PC-3 (cell line): ENCODE results near the gene HEPN1. TPM values are rescaled to one million over a fixed set of nuclear protein-coding genes. Genes with fewer than 3 reads are reported as not detected.
A peak's percentile ranks its signal among the peaks of the same experiment; 100 is the strongest.
"Not testable (repeated sequence)": the region's sequence is repeated elsewhere in the genome, so short reads cannot be mapped to it uniquely, and the experiment has no call there.

Experiments used
- ATAC-seq: fragments of 200-7000 bp; cut with Tn5 transposase; 2 replicates; pipeline ENCODE4 v1.9.1; 2020; ENCODE audit warnings: mild to moderate bottlenecking, moderate library complexity
- BruUV-seq: library from RNA; stranded (reverse); fragments of 400-500 nt; replicated peaks from 2 replicates; lab custom pipeline; 2021; lab: Mats Ljungman, UMichigan
- CTCF ChIA-PET: fragments of 300-600 bp; sonication (Branson Sonifier 250); formaldehyde crosslinking; loops from one replicate; lab custom pipeline; 2022; ENCODE audit warnings: antibody characterized with exemption; lab: Charles Lee
- POLR2A ChIA-PET: fragments of 300-600 bp; sonication (Branson Sonifier 250); formaldehyde crosslinking; loops from one replicate; lab custom pipeline; 2022; ENCODE audit warnings: antibody characterized with exemption; ENCODE audit not compliant: unreplicated experiment; lab: Charles Lee
- DNase-seq: peaks from one replicate; pipeline ENCODE4 v3.0.0-alpha.2; 2015
- H2AFZ ChIP-seq: fragments of 300-600 bp; sonication (generic); 2 replicates; pipeline ENCODE4 v1.6.0; 2016; ENCODE audit warnings: antibody characterized with exemption, low read length
- H3F3A ChIP-seq: fragments of 300-600 bp; sonication (generic); one replicate; pipeline ENCODE4 v1.6.0; 2017; ENCODE audit warnings: antibody characterized with exemption, low read length, control low read depth, mild to moderate bottlenecking; ENCODE audit not compliant: unreplicated experiment
- H3K27ac ChIP-seq: fragments of 300-600 bp; sonication (generic); 2 replicates; pipeline ENCODE4 v1.5.1; 2016; ENCODE audit warnings: mild to moderate bottlenecking, low read length
- H3K27me3 ChIP-seq: fragments of 300-600 bp; sonication (generic); 2 replicates; pipeline ENCODE4 v1.6.1; 2016; ENCODE audit warnings: low read length, mixed read lengths
- H3K36me3 ChIP-seq: fragments of 300-600 bp; sonication (generic); 2 replicates; pipeline ENCODE4 v1.6.1; 2016; ENCODE audit warnings: low read depth, mixed run types, low read length, mixed read lengths
- H3K4me1 ChIP-seq: fragments of 300-600 bp; sonication (generic); 2 replicates; pipeline ENCODE4 v1.5.1; 2016; ENCODE audit warnings: low read length; ENCODE audit not compliant: insufficient read depth
- H3K4me2 ChIP-seq: fragments of 300-600 bp; sonication (generic); 2 replicates; pipeline ENCODE4 v1.6.0; 2016; ENCODE audit warnings: low read length
- H3K4me3 ChIP-seq: fragments of 300-600 bp; sonication (generic); 2 replicates; pipeline ENCODE4 v1.5.1; 2016; ENCODE audit warnings: mild to moderate bottlenecking, low read length, mixed read lengths
- H3K79me2 ChIP-seq: fragments of 300-600 bp; sonication (generic); 2 replicates; pipeline ENCODE4 v1.6.1; 2017; ENCODE audit warnings: low read length, mixed read lengths
- H3K9ac ChIP-seq: fragments of 300-600 bp; sonication (generic); 2 replicates; pipeline ENCODE4 v1.6.0; 2016; ENCODE audit warnings: mild to moderate bottlenecking, low read length
- H3K9me2 ChIP-seq: fragments of 300-600 bp; sonication (generic); replicated peaks from 2 replicates; pipeline ENCODE4 v1.6.1; 2016; ENCODE audit warnings: mixed run types, low read length, mixed read lengths
- H3K9me3 ChIP-seq: fragments of 300-600 bp; sonication (generic); 2 replicates; pipeline ENCODE4 v1.6.1; 2016; ENCODE audit warnings: low read length, mixed read lengths
- H4K20me1 ChIP-seq: fragments of 300-600 bp; sonication (generic); 2 replicates; pipeline ENCODE4 v1.6.1; 2016; ENCODE audit warnings: low read length, mixed read lengths
- CTCF ChIP-seq: fragments of 300-600 bp; sonication (generic); conservative IDR thresholded peaks from 2 replicates; pipeline ENCODE4 v1.5.1; 2017; ENCODE audit warnings: antibody characterized with exemption, low read depth, mild to moderate bottlenecking, low read length
- EZH2 ChIP-seq: fragments of 300-600 bp; sonication (generic); IDR thresholded peaks from one replicate; pipeline ENCODE4 v1.6.1; 2017; ENCODE audit warnings: antibody characterized with exemption, mild to moderate bottlenecking, low read length; ENCODE audit not compliant: unreplicated experiment
- EZH2phosphoT487 ChIP-seq: fragments of 300-600 bp; sonication (generic); IDR thresholded peaks from 2 replicates; pipeline ENCODE4 v1.6.1; 2018; ENCODE audit warnings: mild to moderate bottlenecking, antibody characterized with exemption, low read length, borderline replicate concordance
- intact Hi-C: fragments of 100-400 bp; cut with micrococcal nuclease; formaldehyde crosslinking; loops from 2 replicates; pipeline ENCODE4 v1.9.0; 2023
- total RNA-seq: library from RNA; depleted of rRNA; stranded (reverse); fragments of >200 nt; gene quantifications from 2 replicates; pipeline ENCODE4 v1.2.3, GENCODE V29; 2014; rRNA removed

Gene HEPN1
- total RNA-seq, 1 experiment from 2014 or later = not detected

DNA sequence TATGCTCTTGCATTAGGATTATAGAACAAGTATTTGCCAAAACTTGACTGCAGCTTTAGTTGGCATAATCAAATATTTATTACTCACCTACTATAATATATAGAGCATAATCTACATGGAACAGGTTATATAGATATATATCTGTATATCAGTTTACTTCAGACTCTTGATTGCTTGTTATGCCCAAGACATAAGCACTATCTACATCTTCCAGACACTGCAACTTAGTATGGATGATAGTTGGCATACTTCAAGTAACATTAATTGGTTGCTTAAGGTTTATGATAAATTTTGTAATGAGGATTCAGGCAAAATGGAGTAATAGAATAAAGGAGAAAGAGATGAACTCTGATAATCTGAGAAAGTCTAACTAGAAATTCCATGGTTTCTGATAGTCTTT is 36.0 kb downstream of the HEPN1 start:
- TF ChIP-seq EZH2phosphoT487 (no peak), EZH2 (no peak)
- DNase-seq (no peak), ATAC-seq (no peak)
- Histone ChIP-seq H4K20me1 (no peaks in the 10 kb centered on the region), H3F3A (no peaks in the 10 kb centered on the region), H3K9me2 (no peaks in the 10 kb centered on the region), H3K27ac (no peak overlapping the region), H3K4me3 (peak overlapping the region; percentile 76), H3K9me3 (no peaks in the 10 kb centered on the region), H3K79me2 (peaks cover 13% of the 10 kb centered on the region), H3K27me3 (no peaks in the 10 kb centered on the region), H3K4me2 (peak overlapping the region; percentile 97), H3K36me3 (0 out of 2 replicates have a peak, but pooled peaks cover 3% of the 10 kb centered on the region), H3K9ac (peak overlapping the region; percentile 86), H2AFZ (peak overlapping the region; percentile 92; the same call in 1 of the 2 replicates), H3K4me1 (peaks cover 24% of the 10 kb centered on the region)
- intact Hi-C loops = no loop called here
- ChIA-PET CTCF (interaction anchor here (2.1 kb wide), 1 partner anchor 79 kb away, joined by 12 read pairs; no protein-coding TSS in a partner anchor), POLR2A (no interaction called here)
- no TSS peak for BruUV-seq

DNA sequence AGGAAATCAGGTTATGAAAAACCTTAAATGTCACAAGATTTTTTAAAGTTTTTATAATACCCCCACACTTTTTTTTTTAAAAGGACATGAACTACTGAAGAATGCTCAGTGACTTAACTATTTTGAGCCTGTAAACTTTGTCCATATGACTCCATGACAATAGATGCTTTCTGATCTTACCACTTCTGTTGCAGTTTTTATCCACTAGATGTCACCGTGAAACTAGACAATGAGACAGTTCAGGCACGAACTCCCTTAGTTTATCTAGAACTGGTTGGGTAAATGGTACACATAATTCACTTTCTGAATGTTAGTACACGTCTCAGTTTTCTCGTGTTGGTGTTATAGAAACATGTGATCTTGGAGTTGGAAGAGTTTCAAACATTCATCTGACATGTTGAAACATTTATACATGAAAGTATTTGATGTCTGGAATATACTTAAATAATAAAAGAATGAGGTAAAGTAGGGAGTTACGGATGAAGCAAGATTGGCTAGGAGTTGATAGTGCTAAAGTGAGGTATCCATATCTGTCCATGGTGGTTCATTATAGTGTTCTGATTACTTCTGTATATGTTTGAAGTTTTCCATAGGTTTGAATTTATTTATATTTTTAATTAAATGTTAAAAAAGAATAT is 43.0 kb downstream of the HEPN1 start:
- no peak overlapping the region for H2AFZ ChIP-seq
- intact Hi-C loops = loop anchor here (1.0 kb wide), 4 partner anchors 127 to 443 kb away; no protein-coding TSS in a partner anchor
- H3K27ac ChIP-seq = no peak overlapping the region
- H3F3A ChIP-seq = no peaks in the 10 kb centered on the region
- DNase-seq = peak; percentile 91
- ATAC-seq = peak; percentile 98
- no TSS peak for BruUV-seq
- no peak for TF ChIP-seq EZH2
- TF ChIP-seq EZH2phosphoT487 = no peak
- TF ChIP-seq CTCF = peak; percentile 96
- H4K20me1 ChIP-seq = no peaks in the 10 kb centered on the region
- H3K4me3 ChIP-seq = no peak overlapping the region
- no peaks in the 10 kb centered on the region for H3K4me1 ChIP-seq
- POLR2A ChIA-PET = no interaction called here
- CTCF ChIA-PET = no interaction called here
- no peaks in the 10 kb centered on the region for H3K9me2 ChIP-seq
- H3K36me3 ChIP-seq = 0 out of 2 replicates have a peak, but pooled peaks cover 3% of the 10 kb centered on the region
- no peaks in the 10 kb centered on the region for H3K27me3 ChIP-seq
- no peak overlapping the region for H3K9ac ChIP-seq
- H3K4me2 ChIP-seq = no peak overlapping the region
- H3K9me3 ChIP-seq = no peaks in the 10 kb centered on the region
- H3K79me2 ChIP-seq = no peaks in the 10 kb centered on the region

GRCh38 chr11:124968197-124968596 is 49.1 kb downstream of the HEPN1 start:
- H3K9ac ChIP-seq, CTCF ChIA-PET, H3K9me3 ChIP-seq, H4K20me1 ChIP-seq, BruUV-seq, H3K79me2 ChIP-seq, H3K9me2 ChIP-seq, H3K4me2 ChIP-seq, H3K27me3 ChIP-seq, H3K4me3 ChIP-seq, H3K36me3 ChIP-seq, H2AFZ ChIP-seq, ATAC-seq, DNase-seq, POLR2A ChIA-PET, intact Hi-C loops, H3F3A ChIP-seq, H3K27ac ChIP-seq: not testable (repeated sequence)
- H3K4me1 ChIP-seq = peaks cover 28% of the 10 kb centered on the region

Other genes starting within 250 kb of the HEPN1 start
- gene SIAE, start 245.5 kb upstream of the HEPN1 start, total RNA-seq = 12.8 and 17.6 TPM in 2 replicates
- gene SPA17, start 245.3 kb upstream of the HEPN1 start, total RNA-seq = 14.0 and 16.5 TPM in 2 replicates
- gene NRGN, start 179.3 kb upstream of the HEPN1 start, total RNA-seq = 15.5 and 20.3 TPM in 2 replicates
- not detected in 2 replicates for gene VSIG2, start 167.0 kb upstream of the HEPN1 start, total RNA-seq
- gene ESAM, start 157.0 kb upstream of the HEPN1 start, total RNA-seq = 10.4 and 10.8 TPM in 2 replicates
- gene MSANTD2, start 118.8 kb upstream of the HEPN1 start, total RNA-seq = 29.5 and 32.6 TPM in 2 replicates
- 18.5 and 26.6 TPM in 2 replicates for gene ROBO3, start 53.8 kb upstream of the HEPN1 start, total RNA-seq
- 1.6 and 9.7 TPM in 2 replicates for gene ROBO4, start 21.4 kb upstream of the HEPN1 start, total RNA-seq
- 0.11 TPM in 1 of 2 replicates, not detected in the other for gene HEPACAM, start 16.8 kb downstream of the HEPN1 start, total RNA-seq
- gene CCDC15, start 35.0 kb downstream of the HEPN1 start, total RNA-seq = 8.6 and 11.4 TPM in 2 replicates
- gene SLC37A2, start 144.1 kb downstream of the HEPN1 start, total RNA-seq = 9.0 and 10.2 TPM in 2 replicates
- 33.6 and 37.0 TPM in 2 replicates for gene TMEM218, start 192.4 kb downstream of the HEPN1 start, total RNA-seq
- 0.12 TPM in 1 of 2 replicates, not detected in the other for gene PKNOX2, start 245.5 kb downstream of the HEPN1 start, total RNA-seq